Vagina (tissue), 2 donors: ENCODE data around the gene RBFOX1.

ENCODE experiments used
- POLR2A ChIP-seq, 2 donors: fragments of 450-650 bp; IDR thresholded peaks; one replicate each; pipeline ENCODE4 v1.6.1; 2017; ENCODE audit warnings: antibody characterized with exemption in 2 of 2, mild to moderate bottlenecking in 2 of 2, moderate library complexity in 2 of 2
- POLR2AphosphoS5 ChIP-seq, 2 donors: sonication (generic); formaldehyde crosslinking; IDR thresholded peaks; one replicate each; pipeline ENCODE4 v1.9.0; 2017; ENCODE audit warnings: antibody characterized with exemption in 2 of 2, mild to moderate bottlenecking in 2 of 2, low read depth in 1 of 2; ENCODE audit not compliant: insufficient read depth in 1 of 2
- TF ChIP-seq, protein P1 (sequence below), 3 experiments: fragments of 450-650 bp in 2 of 3; fragments of 200-600 bp in 1 of 3; sonication (generic) in 1 of 3; IDR thresholded peaks; one replicate each; pipeline ENCODE4 v1.5.1; 2017 to 2019; ENCODE audit warnings: antibody characterized with exemption in 3 of 3, mild to moderate bottlenecking in 2 of 3, moderate library complexity in 2 of 3

DNA sequence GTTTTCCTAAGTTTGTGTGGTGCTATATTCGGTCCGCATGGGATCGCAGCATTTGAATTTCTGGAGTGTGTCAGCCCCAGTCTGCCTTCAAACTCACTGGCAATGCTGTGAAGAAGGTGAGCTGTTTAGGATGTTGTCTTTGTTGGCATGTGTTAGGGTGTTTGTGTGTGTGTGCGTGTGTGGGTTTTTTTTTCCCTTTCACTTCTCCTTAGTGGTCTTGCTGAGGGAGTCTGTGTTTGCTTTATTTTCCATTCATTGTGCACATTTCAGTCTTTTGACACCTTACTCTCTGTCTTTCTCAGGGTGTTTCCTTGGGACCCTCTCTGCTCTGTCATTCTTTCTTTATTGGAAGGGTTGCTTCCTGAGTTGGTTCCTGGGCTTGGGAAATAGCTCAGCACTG lies 27.7 kb upstream of the RBFOX1 start:
- TF ChIP-seq, protein P1, sequence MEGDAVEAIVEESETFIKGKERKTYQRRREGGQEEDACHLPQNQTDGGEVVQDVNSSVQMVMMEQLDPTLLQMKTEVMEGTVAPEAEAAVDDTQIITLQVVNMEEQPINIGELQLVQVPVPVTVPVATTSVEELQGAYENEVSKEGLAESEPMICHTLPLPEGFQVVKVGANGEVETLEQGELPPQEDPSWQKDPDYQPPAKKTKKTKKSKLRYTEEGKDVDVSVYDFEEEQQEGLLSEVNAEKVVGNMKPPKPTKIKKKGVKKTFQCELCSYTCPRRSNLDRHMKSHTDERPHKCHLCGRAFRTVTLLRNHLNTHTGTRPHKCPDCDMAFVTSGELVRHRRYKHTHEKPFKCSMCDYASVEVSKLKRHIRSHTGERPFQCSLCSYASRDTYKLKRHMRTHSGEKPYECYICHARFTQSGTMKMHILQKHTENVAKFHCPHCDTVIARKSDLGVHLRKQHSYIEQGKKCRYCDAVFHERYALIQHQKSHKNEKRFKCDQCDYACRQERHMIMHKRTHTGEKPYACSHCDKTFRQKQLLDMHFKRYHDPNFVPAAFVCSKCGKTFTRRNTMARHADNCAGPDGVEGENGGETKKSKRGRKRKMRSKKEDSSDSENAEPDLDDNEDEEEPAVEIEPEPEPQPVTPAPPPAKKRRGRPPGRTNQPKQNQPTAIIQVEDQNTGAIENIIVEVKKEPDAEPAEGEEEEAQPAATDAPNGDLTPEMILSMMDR (IDR thresholded peaks at IDR 0.05), result no peak
- TF ChIP-seq POLR2A (IDR thresholded peaks at IDR 0.05), result no peak
- TF ChIP-seq POLR2AphosphoS5 (IDR thresholded peaks at IDR 0.05; ENCODE audit: insufficient read depth in 1 of 2, low read depth in 1 of 2), result no peak
